GM19324 (cell line): ENCODE measurements around the gene CA9.
A peak's percentile ranks its signal among the peaks of the same experiment; 100 is the strongest.
"Not testable (repeated sequence)": the region's sequence is repeated elsewhere in the genome, so short reads cannot be mapped to it uniquely, and the experiment has no call there.

Source experiments
- ATAC-seq: cut with Tn5 transposase; IDR thresholded peaks from one replicate; pipeline ENCODE4 v1.9.1; 2021; ENCODE audit warnings: mild to moderate bottlenecking, moderate library complexity; ENCODE audit not compliant: unreplicated experiment, low FRiP score

The CA9 gene

GRCh38 chr9:35673132-35674024 lies at the start of gene CA9:
TSS of gene CA9 (plus strand) at chr9:35673928. CDS start at chr9:35673960, 32 bp downstream.
- no peak for ATAC-seq

GRCh38 chr9:35627575-35627974 lies 46.2 kb upstream of the CA9 start:
- ATAC-seq, result no peak

GRCh38 chr9:35628389-35628991 lies 45.2 kb upstream of the CA9 start:
- no peak for ATAC-seq

GRCh38 chr9:35629597-35629996 lies 44.1 kb upstream of the CA9 start:
- ATAC-seq, result no peak

GRCh38 chr9:35635730-35636129 lies 38.0 kb upstream of the CA9 start:
- no peak for ATAC-seq

GRCh38 chr9:35636135-35636876 lies 37.4 kb upstream of the CA9 start:
- no peak for ATAC-seq

- ATAC-seq, result not testable (repeated sequence)
Observed at GRCh38 chr9:35636877-35637246, 36.9 kb upstream of the CA9 start.

- not testable (repeated sequence) for ATAC-seq
Observed at GRCh38 chr9:35637427-35637955, 36.2 kb upstream of the CA9 start.

GRCh38 chr9:35638751-35639150 lies 35.0 kb upstream of the CA9 start:
- ATAC-seq, result not testable (repeated sequence)

- not testable (repeated sequence) for ATAC-seq
Observed at GRCh38 chr9:35639225-35639624, 34.5 kb upstream of the CA9 start.

- no peak for ATAC-seq
Observed at GRCh38 chr9:35639631-35640030, 34.1 kb upstream of the CA9 start.

- ATAC-seq, result not testable (repeated sequence)
Observed at GRCh38 chr9:35640431-35640830, 33.3 kb upstream of the CA9 start.

- not testable (repeated sequence) for ATAC-seq
Observed at GRCh38 chr9:35641478-35641877, 32.2 kb upstream of the CA9 start.

GRCh38 chr9:35643046-35643445 lies 30.7 kb upstream of the CA9 start:
- no peak for ATAC-seq

- ATAC-seq, result not testable (repeated sequence)
Observed at GRCh38 chr9:35645736-35646135, 28.0 kb upstream of the CA9 start.

GRCh38 chr9:35646153-35646532 lies 27.6 kb upstream of the CA9 start:
- ATAC-seq, result peak; percentile 18

GRCh38 chr9:35646533-35647265 lies 27.0 kb upstream of the CA9 start:
- ATAC-seq, result peak; percentile 88

GRCh38 chr9:35649431-35650340 lies 24.0 kb upstream of the CA9 start:
- no peak for ATAC-seq
